Mesenchymal stem cell (in vitro differentiated cells and primary cell): ENCODE data around the gene SLF2.

Experiments
- DNase-seq: peaks from one replicate; pipeline ENCODE4 v3.0.0-alpha.2; 2013
- H2AFZ ChIP-seq: one replicate; pipeline ENCODE4 v1.6.1; 2013; ENCODE audit warnings: low read depth, mild to moderate bottlenecking, control low read depth, inconsistent platforms, low read length, moderate library complexity
- H2AK5ac ChIP-seq: 2 replicates; pipeline ENCODE4 v1.6.1; 2013; ENCODE audit warnings: low read length, moderate library complexity, mild to moderate bottlenecking, inconsistent platforms; ENCODE audit not compliant: severe bottlenecking
- H2BK120ac ChIP-seq: one replicate; pipeline ENCODE4 v1.6.1; 2013; ENCODE audit warnings: low read depth, mild to moderate bottlenecking, inconsistent platforms, low read length, moderate library complexity
- H2BK12ac ChIP-seq, 2 experiments: one replicate each; pipeline ENCODE4 v1.6.1; 2013; ENCODE audit warnings: inconsistent platforms in 2 of 2, low read length in 2 of 2, mild to moderate bottlenecking in 2 of 2, moderate library complexity in 2 of 2, control low read depth in 1 of 2
- H2BK15ac ChIP-seq: one replicate; pipeline ENCODE4 v1.6.1; 2013; ENCODE audit warnings: mild to moderate bottlenecking, low read depth, inconsistent platforms; ENCODE audit not compliant: poor library complexity, severe bottlenecking
- H2BK5ac ChIP-seq: 2 replicates; pipeline ENCODE4 v1.6.1; 2013; ENCODE audit warnings: low read depth, mild to moderate bottlenecking, low read length, control low read depth, inconsistent platforms; ENCODE audit not compliant: poor library complexity, severe bottlenecking
- H3K14ac ChIP-seq, 2 experiments: one replicate each; pipeline ENCODE4 v1.6.1; 2013; ENCODE audit warnings: inconsistent platforms in 2 of 2, low read length in 2 of 2, control low read depth in 1 of 2, mild to moderate bottlenecking in 1 of 2, moderate library complexity in 1 of 2
- H3K18ac ChIP-seq, 2 experiments: one replicate each; pipeline ENCODE4 v1.6.1; 2013; ENCODE audit warnings: inconsistent platforms in 2 of 2, low read length in 2 of 2, control low read depth in 1 of 2, low read depth in 1 of 2, mild to moderate bottlenecking in 1 of 2
- H3K23ac ChIP-seq, 2 experiments: one replicate each; pipeline ENCODE4 v1.6.1; 2013; ENCODE audit warnings: inconsistent platforms in 2 of 2, low read length in 2 of 2, mild to moderate bottlenecking in 2 of 2, moderate library complexity in 2 of 2, control low read depth in 1 of 2
- H3K27ac ChIP-seq: 2 replicates; pipeline ENCODE4 v1.5.1; 2013; ENCODE audit warnings: mild to moderate bottlenecking, moderate library complexity, low read length, control low read depth, inconsistent platforms; ENCODE audit not compliant: poor library complexity, severe bottlenecking
- H3K27me3 ChIP-seq, 2 experiments: 2 replicates each; pipeline versions ENCODE4 v1.6.1 to v1.7.0; 2013; ENCODE audit warnings: low read length in 2 of 2, mild to moderate bottlenecking in 2 of 2, moderate library complexity in 2 of 2, control low read depth in 1 of 2, inconsistent platforms in 1 of 2; ENCODE audit not compliant: control insufficient read depth in 1 of 2, insufficient read depth in 1 of 2
- H3K36me3 ChIP-seq, 2 experiments: 2 replicates each; pipeline versions ENCODE4 v1.6.1 to v1.7.0; 2013; ENCODE audit warnings: low read length in 2 of 2, control low read depth in 1 of 2, inconsistent platforms in 1 of 2, low read depth in 1 of 2, mild to moderate bottlenecking in 1 of 2; ENCODE audit not compliant: insufficient read depth in 2 of 2, control insufficient read depth in 1 of 2
- H3K4ac ChIP-seq, 2 experiments: one replicate each; pipeline ENCODE4 v1.6.1; 2013; ENCODE audit warnings: inconsistent platforms in 2 of 2, low read length in 2 of 2, mild to moderate bottlenecking in 2 of 2, moderate library complexity in 2 of 2, control low read depth in 1 of 2, low read depth in 1 of 2
- H3K4me1 ChIP-seq: 2 replicates; pipeline ENCODE4 v1.6.1; 2013; ENCODE audit warnings: low read depth, low read length, control low read depth; ENCODE audit not compliant: control insufficient read depth, insufficient read depth
- H3K4me2 ChIP-seq: 2 replicates; pipeline ENCODE4 v1.6.1; 2013; ENCODE audit warnings: low read length, mild to moderate bottlenecking, inconsistent platforms; ENCODE audit not compliant: poor library complexity, severe bottlenecking
- H3K4me3 ChIP-seq, 2 experiments: 2 replicates each; pipeline versions ENCODE4 v1.5.1 to v1.7.0; 2013; ENCODE audit warnings: low read length in 2 of 2, mild to moderate bottlenecking in 2 of 2, control low read depth in 1 of 2, low read depth in 1 of 2; ENCODE audit not compliant: insufficient read depth in 1 of 2
- H3K79me1 ChIP-seq: replicated peaks from 2 replicates; pipeline ENCODE4 v1.6.1; 2013; ENCODE audit warnings: mild to moderate bottlenecking, control low read depth, low read length, inconsistent platforms; ENCODE audit not compliant: poor library complexity, severe bottlenecking
- H3K9ac ChIP-seq: 2 replicates; pipeline ENCODE4 v1.7.0; 2013; ENCODE audit warnings: mild to moderate bottlenecking, low read length, moderate library complexity
- H3K9me3 ChIP-seq: 2 replicates; pipeline ENCODE4 v1.7.0; 2013; ENCODE audit warnings: mild to moderate bottlenecking, low read length; ENCODE audit not compliant: control insufficient read depth
- H4K8ac ChIP-seq: one replicate; pipeline ENCODE4 v1.6.1; 2013; ENCODE audit warnings: inconsistent platforms, mild to moderate bottlenecking, low read length, moderate library complexity
- H4K91ac ChIP-seq: one replicate; pipeline ENCODE4 v1.6.1; 2013; ENCODE audit warnings: mild to moderate bottlenecking, low read length, inconsistent platforms
- WGBS: methylation state at CpG from one replicate; pipeline ENCODE4 v1.1.7; 2013; ENCODE audit warnings: mixed read lengths; 5-methylcytosine and 5-hydroxymethylcytosine counted together

SLF2 gene

DNA sequence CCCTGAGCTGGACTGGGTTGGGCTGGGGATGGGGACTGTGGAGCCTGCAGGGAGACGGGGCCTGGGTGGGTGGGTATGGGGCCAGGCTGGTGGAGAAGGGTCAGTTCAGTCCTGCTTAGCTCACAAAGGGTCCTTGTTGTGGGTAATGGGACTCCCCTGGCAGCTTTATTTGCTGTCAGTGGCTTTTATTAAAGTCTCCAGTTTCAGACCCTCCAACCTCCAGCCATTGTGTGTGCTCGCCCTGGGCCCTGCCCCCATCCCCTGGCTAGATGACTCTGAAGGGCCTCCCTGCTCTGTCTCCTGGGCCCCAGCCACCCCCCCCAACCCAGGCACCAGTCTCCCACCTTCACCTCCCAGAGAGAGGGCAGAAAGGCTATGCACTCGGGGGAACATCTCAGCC, 44.4 kb upstream of the SLF2 start:
- Histone ChIP-seq H3K14ac (no peak overlapping the region), H2BK120ac (no peak overlapping the region), H3K23ac (no peak overlapping the region), H2AFZ (no peak overlapping the region), H3K27ac (no peak overlapping the region), H3K4me2 (no peak overlapping the region), H2BK12ac (no peak overlapping the region), H3K36me3 (no peaks in the 10 kb centered on the region), H3K9me3 (no peaks in the 10 kb centered on the region), H3K18ac (no peak overlapping the region), H2BK15ac (no peak overlapping the region), H2BK5ac (no peak overlapping the region), H3K79me1 (no peaks in the 10 kb centered on the region), H3K4me1 (peaks cover 15% of the 10 kb centered on the region), H2AK5ac (no peak overlapping the region), H3K9ac (no peak overlapping the region), H3K4ac (no peak overlapping the region), H3K27me3 (peaks cover 53 to 74% of the 10 kb centered on the region in 2 experiments), H4K91ac (no peak overlapping the region), H4K8ac (no peak overlapping the region), H3K4me3 (no peak overlapping the region)
- DNase-seq: no peak
- 71% methylated on average over 3 of the region's 3 CpGs for WGBS

DNA sequence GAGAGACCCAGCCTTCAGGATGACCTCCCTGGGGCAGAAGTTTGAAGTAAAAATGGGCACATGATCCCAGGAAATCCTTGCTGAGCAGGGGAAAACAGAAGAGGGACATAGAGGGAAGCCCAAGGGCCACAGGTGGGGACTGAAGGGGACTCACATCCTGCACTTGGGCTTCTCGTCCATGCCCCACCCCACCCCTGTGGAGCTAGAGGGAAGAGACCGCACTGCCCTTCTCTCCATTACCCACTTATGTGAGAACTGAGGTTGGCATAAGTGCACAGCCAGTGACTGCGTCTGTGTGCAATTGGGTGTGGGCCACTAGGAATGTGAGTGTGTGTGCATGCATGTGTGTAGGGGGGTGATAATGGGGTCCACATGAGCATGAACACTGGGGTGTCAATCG, 43.4 kb upstream of the SLF2 start:
- Histone ChIP-seq H3K4me2 (no peak overlapping the region), H2BK5ac (no peak overlapping the region), H2BK12ac (no peak overlapping the region), H3K4me1 (peaks cover 21% of the 10 kb centered on the region), H3K9ac (no peak overlapping the region), H3K79me1 (no peaks in the 10 kb centered on the region), H4K8ac (no peak overlapping the region), H2BK120ac (no peak overlapping the region), H3K18ac (no peak overlapping the region), H4K91ac (no peak overlapping the region), H3K27me3 (peaks cover 47 to 73% of the 10 kb centered on the region in 2 experiments), H3K4me3 (no peak overlapping the region), H3K36me3 (no peaks in the 10 kb centered on the region), H3K27ac (no peak overlapping the region), H2AFZ (no peak overlapping the region), H2BK15ac (no peak overlapping the region), H3K4ac (no peak overlapping the region), H2AK5ac (no peak overlapping the region), H3K14ac (no peak overlapping the region), H3K23ac (no peak overlapping the region), H3K9me3 (no peaks in the 10 kb centered on the region)
- no peak for DNase-seq
- WGBS: 84% methylated on average over 4 of the region's 4 CpGs

- Histone ChIP-seq H3K18ac (no peak overlapping the region), H4K8ac (no peak overlapping the region), H3K4ac (no peak overlapping the region), H2BK5ac (no peak overlapping the region), H2BK120ac (no peak overlapping the region), H3K27ac (no peak overlapping the region), H2AK5ac (no peak overlapping the region), H3K23ac (no peak overlapping the region), H3K36me3 (no peaks in the 10 kb centered on the region), H3K27me3 (peaks cover 21 to 70% of the 10 kb centered on the region in 2 experiments), H2AFZ (no peak overlapping the region), H3K9me3 (no peaks in the 10 kb centered on the region), H3K9ac (no peak overlapping the region), H2BK12ac (no peak overlapping the region), H2BK15ac (no peak overlapping the region), H3K14ac (no peak overlapping the region), H3K4me1 (peaks cover 24% of the 10 kb centered on the region), H3K79me1 (no peaks in the 10 kb centered on the region), H3K4me2 (no peak overlapping the region), H3K4me3 (no peak overlapping the region), H4K91ac (peak overlapping the region; percentile 27)
- no peak for DNase-seq
- 64% methylated on average over 11 of the region's 11 CpGs for WGBS
Observed at GRCh38 chr10:100872034-100872791, 40.5 kb upstream of the SLF2 start.

DNA sequence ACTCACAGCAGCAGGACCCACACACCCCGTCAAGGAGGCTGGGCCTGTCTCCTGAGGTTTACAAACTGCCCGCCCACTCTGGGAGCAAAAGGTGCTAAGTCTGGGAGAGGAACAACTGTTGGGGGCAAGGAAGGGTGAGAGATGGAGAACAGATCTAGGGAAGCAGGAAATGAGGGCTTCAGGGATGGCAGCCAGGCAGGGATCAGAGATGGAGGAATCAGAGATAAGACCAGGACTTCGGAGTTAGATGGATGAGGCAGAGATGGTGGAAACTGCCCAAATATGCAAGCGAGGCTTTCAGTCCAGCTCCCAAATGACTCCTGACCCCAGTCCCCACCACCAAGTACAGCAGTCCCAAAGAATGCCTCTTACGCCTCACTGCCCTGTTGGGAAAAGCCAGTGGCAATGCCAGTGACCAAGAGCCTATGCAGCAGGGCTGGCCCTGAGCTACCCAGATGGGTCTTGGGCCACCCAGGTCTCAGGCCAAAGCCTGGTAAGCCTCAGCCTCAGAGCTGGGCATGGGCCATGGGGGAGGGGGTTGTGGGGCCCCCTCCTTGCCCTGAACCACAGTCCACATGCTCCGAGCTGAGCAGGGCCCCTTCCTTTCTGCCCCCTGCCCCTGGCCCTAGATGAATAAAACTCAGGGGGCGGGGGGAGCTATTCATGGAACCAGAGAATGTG, 39.5 kb upstream of the SLF2 start:
- Histone ChIP-seq H2BK120ac (no peak overlapping the region), H4K91ac (peak overlapping the region; percentile 35), H3K14ac (no peak overlapping the region)

More for the DNA sequence above, 39.5 kb upstream of the SLF2 start:
- Histone ChIP-seq H3K79me1 (no peaks in the 10 kb centered on the region), H3K18ac (no peak overlapping the region), H3K9me3 (no peaks in the 10 kb centered on the region), H3K4me1 (peaks cover 25% of the 10 kb centered on the region), H3K4me3 (no peak overlapping the region), H2BK5ac (no peak overlapping the region), H2BK12ac (no peak overlapping the region), H2BK15ac (no peak overlapping the region), H3K9ac (no peak overlapping the region), H4K8ac (no peak overlapping the region), H3K23ac (no peak overlapping the region), H2AK5ac (no peak overlapping the region), H2AFZ (no peak overlapping the region), H3K36me3 (no peaks in the 10 kb centered on the region), H3K27me3 (peaks cover 11 to 70% of the 10 kb centered on the region in 2 experiments), H3K4ac (no peak overlapping the region), H3K27ac (no peak overlapping the region), H3K4me2 (no peak overlapping the region)
- 32% methylated on average over 6 of the region's 7 CpGs for WGBS
- no peak for DNase-seq
